Raji (cell line): Measurements from ENCODE around the gene CACNA1S.

Experiments
- POLR2A ChIP-seq: IDR thresholded peaks from 2 replicates; pipeline ENCODE4 v1.6.1; 2011; ENCODE audit warnings: low read depth, low read length, control low read depth; ENCODE audit not compliant: insufficient read depth

Gene CACNA1S

GRCh38 chr1:201095581-201095980, 16.6 kb downstream of the CACNA1S start:
- TF ChIP-seq POLR2A: no peak

- no peak for TF ChIP-seq POLR2A
These were observed 17.4 kb downstream of the CACNA1S start for GRCh38 chr1:201094832-201095231.

- TF ChIP-seq POLR2A: no peak
These were observed 18.3 kb downstream of the CACNA1S start for GRCh38 chr1:201093962-201094361.

GRCh38 chr1:201093561-201093960, 18.7 kb downstream of the CACNA1S start:
- TF ChIP-seq POLR2A: no peak

- TF ChIP-seq POLR2A: no peak
These were observed 19.5 kb downstream of the CACNA1S start for GRCh38 chr1:201092738-201093137.

- no peak for TF ChIP-seq POLR2A
These were observed 21.0 kb downstream of the CACNA1S start for GRCh38 chr1:201091256-201091655.

GRCh38 chr1:201090541-201090940, 21.7 kb downstream of the CACNA1S start:
- TF ChIP-seq POLR2A: no peak

- no peak for TF ChIP-seq POLR2A
These were observed 22.6 kb downstream of the CACNA1S start for GRCh38 chr1:201089596-201089995.

GRCh38 chr1:201088901-201089525, 23.2 kb downstream of the CACNA1S start:
- TF ChIP-seq POLR2A: no peak

GRCh38 chr1:201088395-201088794, 23.8 kb downstream of the CACNA1S start:
- TF ChIP-seq POLR2A: no peak

GRCh38 chr1:201085902-201086735, 26.1 kb downstream of the CACNA1S start:
- no peak for TF ChIP-seq POLR2A

- no peak for TF ChIP-seq POLR2A
These were observed 27.9 kb downstream of the CACNA1S start for GRCh38 chr1:201084295-201084694.

- TF ChIP-seq POLR2A: no peak
These were observed 28.5 kb downstream of the CACNA1S start for GRCh38 chr1:201083741-201084140.

GRCh38 chr1:201080135-201080534, 32.1 kb downstream of the CACNA1S start:
- TF ChIP-seq POLR2A: no peak

- no peak for TF ChIP-seq POLR2A
These were observed 34.5 kb downstream of the CACNA1S start for GRCh38 chr1:201077736-201078135.

- no peak for TF ChIP-seq POLR2A
These were observed 35.1 kb downstream of the CACNA1S start for GRCh38 chr1:201077116-201077515.

- no peak for TF ChIP-seq POLR2A
These were observed 36.1 kb downstream of the CACNA1S start for GRCh38 chr1:201076092-201076491.

GRCh38 chr1:201074018-201074417, 38.2 kb downstream of the CACNA1S start:
- TF ChIP-seq POLR2A: no peak
